Keratinocyte (primary cell): ENCODE results near the gene RBSN. TPM values are rescaled to one million over a fixed set of nuclear protein-coding genes. Genes with fewer than 3 reads are reported as not detected.

ENCODE experiments used
- DNase-seq: peaks from one replicate; pipeline ENCODE4 v3.0.0-alpha.2; 2011; ENCODE audit warnings: low read depth, missing footprints, low spot score
- FAIRE-seq: peaks from 2 replicates; lab custom pipeline; 2011; peaks lifted over from hg19 to GRCh38; lab: Jason Lieb, UNC
- H2AFZ ChIP-seq: 2 replicates; pipeline ENCODE4 v1.6.0; 2012; ENCODE audit warnings: low read length, control low read depth, inconsistent platforms; ENCODE audit not compliant: control insufficient read depth
- H3K27ac ChIP-seq: 2 replicates; pipeline ENCODE4 v1.5.1; 2011; ENCODE audit warnings: low read length; ENCODE audit not compliant: control insufficient read depth, insufficient read depth
- H3K27me3 ChIP-seq: 3 replicates; pipeline ENCODE4 v1.6.0; 2011; ENCODE audit warnings: low read length; ENCODE audit not compliant: control insufficient read depth, insufficient read depth; ENCODE audit errors: extremely low read depth
- H3K36me3 ChIP-seq, 2 experiments: 2 replicates in 1 of 2; 3 replicates in 1 of 2; pipeline ENCODE4 v1.5.1; 2011; ENCODE audit warnings: low read length in 2 of 2, mild to moderate bottlenecking in 1 of 2; ENCODE audit not compliant: control insufficient read depth in 2 of 2, insufficient read depth in 2 of 2; ENCODE audit errors: extremely low read depth in 1 of 2
- H3K4me1 ChIP-seq: 3 replicates; pipeline ENCODE4 v1.5.1; 2011; ENCODE audit warnings: low read length; ENCODE audit not compliant: control insufficient read depth, insufficient read depth; ENCODE audit errors: extremely low read depth
- H3K4me2 ChIP-seq: 3 replicates; pipeline ENCODE4 v1.6.0; 2011; ENCODE audit warnings: low read depth, low read length; ENCODE audit not compliant: control insufficient read depth, insufficient read depth; ENCODE audit errors: extremely low read depth
- H3K4me3 ChIP-seq, 3 experiments: fragments of 200-600 bp in 1 of 3; sonication (generic) in 1 of 3; 2 replicates in 2 of 3; 3 replicates in 1 of 3; pipeline ENCODE4 v1.5.1; 2011 to 2016; ENCODE audit warnings: low read length in 3 of 3, mild to moderate bottlenecking in 3 of 3, control low read depth in 2 of 3, inconsistent platforms in 1 of 3, low read depth in 1 of 3, mixed read lengths in 1 of 3, mixed run types in 1 of 3, moderate library complexity in 1 of 3; ENCODE audit not compliant: control insufficient read depth in 2 of 3, insufficient read depth in 2 of 3; ENCODE audit errors: extremely low read depth in 1 of 3
- H3K79me2 ChIP-seq: 2 replicates; pipeline ENCODE4 v1.6.0; 2012; ENCODE audit warnings: low read length; ENCODE audit not compliant: control insufficient read depth, insufficient read depth
- H3K9ac ChIP-seq: 3 replicates; pipeline ENCODE4 v1.6.0; 2011; ENCODE audit warnings: low read length; ENCODE audit not compliant: control insufficient read depth, insufficient read depth; ENCODE audit errors: extremely low read depth
- H3K9me1 ChIP-seq: 3 replicates; pipeline ENCODE4 v1.6.0; 2011; ENCODE audit warnings: low read length; ENCODE audit not compliant: control insufficient read depth, insufficient read depth; ENCODE audit errors: extremely low read depth
- H3K9me3 ChIP-seq: 2 replicates; pipeline ENCODE4 v1.5.1; 2012; ENCODE audit warnings: low read depth, low read length; ENCODE audit not compliant: control insufficient read depth
- H4K20me1 ChIP-seq: 3 replicates; pipeline ENCODE4 v1.6.0; 2011; ENCODE audit warnings: low read length; ENCODE audit not compliant: control insufficient read depth, insufficient read depth; ENCODE audit errors: extremely low read depth
- EZH2 ChIP-seq: IDR thresholded peaks from one replicate; pipeline ENCODE4 v1.6.1; 2012; ENCODE audit warnings: inconsistent platforms, mild to moderate bottlenecking, low read length, moderate library complexity
- dilution Hi-C: fragments of 300-500 bp; cut with MboI; formaldehyde crosslinking; loops from one replicate; pipeline ENCODE4 v1.7.0; 2020; ENCODE audit warnings: low sequenced_read_pairs; ENCODE audit not compliant: extremely low pct_ligation_motif_present
- polyA plus RNA-seq, 5 experiments: library from polyadenylated mRNA; depleted of rRNA in 3 of 5; stranded (reverse) in 3 of 5; stranded (forward) in 1 of 5; unstranded in 1 of 5; fragments of >200 nt; gene quantifications; 1 replicate in 1 of 5; 2 replicates in 3 of 5; 3 replicates in 1 of 5; pipeline versions ENCODE4 v1.2.1 to v1.2.3, GENCODE V29; 2011 to 2012; ENCODE audit warnings: missing spikeins in 2 of 5, low read depth in 1 of 5, low replicate concordance in 1 of 5
- TF ChIP-seq, protein P1 (sequence below), 3 experiments: IDR thresholded peaks in 1 of 3; conservative IDR thresholded peaks in 1 of 3; optimal IDR thresholded peaks in 1 of 3; 2 replicates in 2 of 3; 3 replicates in 1 of 3; pipeline versions ENCODE3 to v1.5.1; 2011; ENCODE audit warnings: low read length in 3 of 3, mild to moderate bottlenecking in 3 of 3, moderate library complexity in 2 of 3, control low read depth in 1 of 3, inconsistent platforms in 1 of 3; ENCODE audit not compliant: insufficient read depth in 2 of 3; ENCODE audit errors: extremely low read depth in 1 of 3

Gene RBSN
- polyA plus RNA-seq, 1 donor (not counting 4 experiments of a cell fraction or from before 2014, with no cell fraction given): 8.4 TPM

DNA sequence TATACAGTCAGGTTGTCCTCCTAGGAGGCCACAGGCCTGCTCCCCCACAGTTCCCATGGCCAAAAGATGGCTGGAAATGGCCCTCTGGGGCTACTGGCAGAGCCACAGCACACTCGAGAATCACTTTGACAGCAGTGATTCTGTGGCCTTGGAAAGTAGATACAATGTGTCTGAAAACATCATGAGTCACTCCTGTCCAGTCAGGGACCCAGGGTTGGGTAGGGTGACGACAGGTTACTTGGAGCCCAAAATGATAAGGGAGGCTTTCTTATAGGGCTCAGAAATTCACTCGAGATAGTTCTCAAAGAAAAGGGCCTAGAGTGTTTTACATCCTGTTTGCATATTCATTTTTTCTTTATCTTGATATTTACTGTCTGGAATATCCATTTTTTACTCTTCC is 58.1 kb downstream of the RBSN start:
- no peak for FAIRE-seq

DNA sequence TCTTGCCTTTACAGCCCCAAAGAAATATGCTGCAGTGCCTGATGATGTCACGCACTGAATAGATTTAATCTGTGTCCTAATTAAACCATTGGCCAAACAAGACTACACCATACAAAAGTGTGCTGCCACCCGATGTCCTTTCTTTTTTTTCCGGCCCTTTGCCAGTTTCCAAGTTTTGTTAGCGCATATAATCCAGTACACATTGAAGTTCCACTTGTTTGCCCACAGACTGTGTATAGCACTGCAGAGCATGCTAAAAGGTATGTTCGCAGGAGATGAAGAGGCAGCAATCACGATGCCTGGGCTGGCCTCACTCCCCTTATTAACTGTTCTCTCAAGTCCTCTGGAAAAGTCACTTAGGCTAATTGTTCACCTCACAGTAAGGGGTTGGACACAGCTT is 60.6 kb downstream of the RBSN start:
- TF ChIP-seq EZH2: no peak
- TF ChIP-seq, protein P1, sequence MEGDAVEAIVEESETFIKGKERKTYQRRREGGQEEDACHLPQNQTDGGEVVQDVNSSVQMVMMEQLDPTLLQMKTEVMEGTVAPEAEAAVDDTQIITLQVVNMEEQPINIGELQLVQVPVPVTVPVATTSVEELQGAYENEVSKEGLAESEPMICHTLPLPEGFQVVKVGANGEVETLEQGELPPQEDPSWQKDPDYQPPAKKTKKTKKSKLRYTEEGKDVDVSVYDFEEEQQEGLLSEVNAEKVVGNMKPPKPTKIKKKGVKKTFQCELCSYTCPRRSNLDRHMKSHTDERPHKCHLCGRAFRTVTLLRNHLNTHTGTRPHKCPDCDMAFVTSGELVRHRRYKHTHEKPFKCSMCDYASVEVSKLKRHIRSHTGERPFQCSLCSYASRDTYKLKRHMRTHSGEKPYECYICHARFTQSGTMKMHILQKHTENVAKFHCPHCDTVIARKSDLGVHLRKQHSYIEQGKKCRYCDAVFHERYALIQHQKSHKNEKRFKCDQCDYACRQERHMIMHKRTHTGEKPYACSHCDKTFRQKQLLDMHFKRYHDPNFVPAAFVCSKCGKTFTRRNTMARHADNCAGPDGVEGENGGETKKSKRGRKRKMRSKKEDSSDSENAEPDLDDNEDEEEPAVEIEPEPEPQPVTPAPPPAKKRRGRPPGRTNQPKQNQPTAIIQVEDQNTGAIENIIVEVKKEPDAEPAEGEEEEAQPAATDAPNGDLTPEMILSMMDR (optimal IDR thresholded peaks at IDR 0.05 in 1 of 3, IDR thresholded peaks at IDR 0.05 in 1 of 3, conservative IDR thresholded peaks at IDR 0.05 in 1 of 3; ENCODE audit: extremely low read depth in 1 of 3, insufficient read depth in 2 of 3, low read length in 3 of 3): no peak
- H3K9me3 ChIP-seq: no peaks in the 10 kb centered on the region
- H3K4me3 ChIP-seq: no peak overlapping the region
- no peaks in the 10 kb centered on the region for H4K20me1 ChIP-seq
- H3K27me3 ChIP-seq: no peaks in the 10 kb centered on the region
- DNase-seq (no peak), FAIRE-seq (no peak)
- no peaks in the 10 kb centered on the region for H3K79me2 ChIP-seq
- H3K27ac ChIP-seq: no peak overlapping the region
- dilution Hi-C loops: no loop called here
- no peaks in the 10 kb centered on the region for H3K4me1 ChIP-seq
- H2AFZ ChIP-seq: no peak overlapping the region
- no peak overlapping the region for H3K4me2 ChIP-seq
- no peak overlapping the region for H3K9ac ChIP-seq
- H3K9me1 ChIP-seq: no peaks in the 10 kb centered on the region
- H3K36me3 ChIP-seq: peaks cover 23 to 29% of the 10 kb centered on the region in 2 experiments

More for the DNA sequence above, 58.1 kb downstream of the RBSN start:
- H3K79me2 ChIP-seq: no peaks in the 10 kb centered on the region
- H2AFZ ChIP-seq: no peak overlapping the region
- H3K4me1 ChIP-seq: no peaks in the 10 kb centered on the region
- H3K36me3 ChIP-seq: peaks cover 22 to 27% of the 10 kb centered on the region in 2 experiments
- H3K4me3 ChIP-seq: no peak overlapping the region
- no peak for DNase-seq
- dilution Hi-C loops: no loop called here
- H3K27ac ChIP-seq: no peak overlapping the region
- H3K9me1 ChIP-seq: no peaks in the 10 kb centered on the region
- TF ChIP-seq, protein P1 (optimal IDR thresholded peaks at IDR 0.05 in 1 of 3, IDR thresholded peaks at IDR 0.05 in 1 of 3, conservative IDR thresholded peaks at IDR 0.05 in 1 of 3; ENCODE audit: extremely low read depth in 1 of 3, insufficient read depth in 2 of 3, low read length in 3 of 3): no peak
- no peak for TF ChIP-seq EZH2
- no peaks in the 10 kb centered on the region for H4K20me1 ChIP-seq
- no peaks in the 10 kb centered on the region for H3K9me3 ChIP-seq
- H3K27me3 ChIP-seq: no peaks in the 10 kb centered on the region
- H3K9ac ChIP-seq: no peak overlapping the region
- H3K4me2 ChIP-seq: no peak overlapping the region
